Measurements from ENCODE around the gene TYW1B.

- no peak for TF ChIP-seq CTCF (IDR thresholded peaks at IDR 0.05)
- no peak for TF ChIP-seq POLR2AphosphoS5 (IDR thresholded peaks at IDR 0.05)
- no peak for TF ChIP-seq POLR2A (IDR thresholded peaks at IDR 0.05)
Observed at GRCh38 chr7:72603073-72603472, 224.9 kb downstream of the TYW1B start.

Measured in breast epithelium (tissue), 3 donors.